NCI-H446 (cell line): ENCODE measurements around the gene FRRS1.
"Not testable (repeated sequence)": the region's sequence is repeated elsewhere in the genome, so short reads cannot be mapped to it uniquely, and the experiment has no call there.

Source experiments
- DNase-seq, 2 experiments: peaks; one replicate each; lab custom pipeline; 2025; lab: John Stamatoyannopoulos, UW

The FRRS1 gene, protein sequence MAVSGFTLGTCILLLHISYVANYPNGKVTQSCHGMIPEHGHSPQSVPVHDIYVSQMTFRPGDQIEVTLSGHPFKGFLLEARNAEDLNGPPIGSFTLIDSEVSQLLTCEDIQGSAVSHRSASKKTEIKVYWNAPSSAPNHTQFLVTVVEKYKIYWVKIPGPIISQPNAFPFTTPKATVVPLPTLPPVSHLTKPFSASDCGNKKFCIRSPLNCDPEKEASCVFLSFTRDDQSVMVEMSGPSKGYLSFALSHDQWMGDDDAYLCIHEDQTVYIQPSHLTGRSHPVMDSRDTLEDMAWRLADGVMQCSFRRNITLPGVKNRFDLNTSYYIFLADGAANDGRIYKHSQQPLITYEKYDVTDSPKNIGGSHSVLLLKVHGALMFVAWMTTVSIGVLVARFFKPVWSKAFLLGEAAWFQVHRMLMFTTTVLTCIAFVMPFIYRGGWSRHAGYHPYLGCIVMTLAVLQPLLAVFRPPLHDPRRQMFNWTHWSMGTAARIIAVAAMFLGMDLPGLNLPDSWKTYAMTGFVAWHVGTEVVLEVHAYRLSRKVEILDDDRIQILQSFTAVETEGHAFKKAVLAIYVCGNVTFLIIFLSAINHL

DNA sequence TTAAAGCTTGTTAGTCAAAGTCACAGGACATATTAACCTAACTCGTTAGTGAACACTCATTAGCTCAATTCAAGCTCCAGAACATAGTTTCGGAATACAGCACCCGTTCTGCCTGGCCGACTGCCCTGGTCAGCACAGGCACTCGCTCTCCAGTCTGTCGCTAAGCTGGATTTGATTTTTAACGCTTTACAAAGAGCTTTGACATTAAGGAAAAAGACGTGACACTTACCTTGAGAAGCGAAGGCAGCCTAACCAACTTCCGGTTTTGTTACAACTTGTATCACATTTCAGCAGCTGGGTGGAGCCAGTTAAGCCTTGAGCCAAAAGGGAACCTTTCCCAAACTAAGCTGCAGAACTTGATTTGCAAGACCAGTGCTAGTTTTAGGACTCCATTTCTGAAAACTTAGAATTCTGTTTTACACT, at the start of gene FRRS1:
FRRS1 (minus strand) TSS at position 258 of the 423 bp plus-strand sequence. CDS start 17,867 bp downstream, outside the sequence.
- DNase-seq = peak; percentile 30 to 78

DNA sequence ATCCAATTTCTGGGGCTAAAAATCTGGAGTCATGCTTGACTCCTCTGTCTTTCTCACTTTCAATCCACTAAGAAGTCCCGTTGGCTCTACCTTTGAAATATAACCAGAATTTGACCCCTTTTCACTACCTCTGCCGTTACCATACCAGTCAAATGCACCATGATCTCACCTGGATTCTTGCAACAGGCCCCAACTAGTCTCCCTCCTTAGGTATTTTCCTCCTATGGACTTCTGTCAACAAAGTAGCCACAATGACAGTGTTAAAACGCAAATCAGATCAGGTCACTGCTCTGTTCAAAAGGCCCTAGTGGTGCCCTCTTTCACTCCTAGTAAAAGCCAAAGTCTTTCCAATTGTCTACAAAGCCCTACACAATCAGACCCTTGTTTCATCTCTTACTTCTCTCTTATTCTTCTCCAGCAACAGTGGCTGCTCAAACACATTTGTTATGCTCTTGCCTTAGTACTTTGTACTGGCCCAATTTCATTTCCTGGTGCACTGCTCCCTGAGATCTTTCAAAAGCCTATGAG, 48.0 kb upstream of the FRRS1 start:
- DNase-seq = no peak

DNA sequence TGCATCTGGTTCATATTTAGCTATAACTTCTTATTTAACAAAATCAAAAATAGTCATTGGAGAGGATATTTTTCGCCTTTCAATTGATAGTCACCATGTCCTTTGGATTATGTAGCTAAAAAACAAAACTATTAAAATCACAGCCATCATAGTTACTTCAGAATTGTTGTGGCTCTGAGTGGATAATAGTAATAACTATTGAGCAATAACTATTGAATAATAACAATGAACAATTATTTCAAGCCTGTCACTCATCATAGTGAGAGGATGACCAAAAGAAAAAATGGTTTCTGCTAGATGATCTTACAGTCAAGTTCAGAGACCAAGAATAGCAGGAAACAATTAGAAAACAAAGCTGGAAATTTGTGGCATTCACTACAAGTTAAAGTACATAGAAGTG, 45.3 kb upstream of the FRRS1 start:
- no peak for DNase-seq

DNA sequence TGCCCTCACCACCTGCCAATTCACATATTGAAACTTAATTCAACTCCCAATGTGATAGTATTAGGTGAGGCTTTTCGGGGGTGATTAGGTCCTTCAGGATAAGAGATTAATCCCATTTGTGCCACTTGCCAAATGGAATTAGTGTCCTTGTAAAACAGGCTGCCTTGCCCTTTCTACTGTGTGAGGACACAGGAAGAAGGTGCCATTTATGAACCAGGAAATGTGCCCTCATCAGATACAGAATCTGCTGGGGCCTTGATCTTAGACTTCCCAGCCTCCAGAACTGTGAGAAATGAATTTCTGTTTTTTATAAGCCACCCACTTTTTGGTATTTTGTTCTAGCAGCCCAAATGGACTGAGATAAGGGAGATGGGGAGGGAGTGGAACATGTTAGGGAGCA, 44.6 kb upstream of the FRRS1 start:
- no peak for DNase-seq

DNA sequence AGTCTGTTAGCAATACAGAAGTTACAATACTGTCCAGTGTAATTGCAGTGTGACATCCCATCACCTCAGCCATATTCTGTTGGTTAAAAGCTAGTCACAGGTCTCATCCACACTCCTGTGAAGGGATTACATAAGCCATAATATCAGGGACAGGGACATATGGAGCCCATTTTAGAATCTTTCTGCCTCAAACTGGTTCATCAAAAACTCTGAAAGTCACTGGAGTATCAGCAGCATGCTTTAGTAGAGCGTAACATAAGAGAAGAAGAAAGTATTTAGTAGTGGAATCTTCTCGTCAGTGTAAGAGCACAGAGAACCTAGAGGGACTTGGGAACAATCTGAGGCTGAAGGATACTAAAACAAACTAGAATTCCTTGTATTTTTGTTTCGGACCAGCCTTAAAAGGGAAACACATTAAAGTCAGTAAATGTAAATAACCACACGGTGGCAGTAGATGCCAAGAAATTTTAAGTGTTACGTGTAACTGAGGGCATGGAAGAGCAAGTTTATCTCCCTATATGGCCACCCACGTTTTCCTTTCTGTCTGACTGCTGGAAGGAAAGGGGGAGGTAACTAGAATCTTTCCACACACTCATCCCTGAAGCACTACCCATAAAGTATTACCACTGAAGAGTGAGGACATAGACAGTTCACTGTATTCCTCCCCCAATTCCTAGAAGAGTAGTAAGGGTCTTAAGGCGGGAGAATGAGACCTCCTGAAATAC, 42.1 kb upstream of the FRRS1 start:
- DNase-seq = peak; percentile 68 to 87

DNA sequence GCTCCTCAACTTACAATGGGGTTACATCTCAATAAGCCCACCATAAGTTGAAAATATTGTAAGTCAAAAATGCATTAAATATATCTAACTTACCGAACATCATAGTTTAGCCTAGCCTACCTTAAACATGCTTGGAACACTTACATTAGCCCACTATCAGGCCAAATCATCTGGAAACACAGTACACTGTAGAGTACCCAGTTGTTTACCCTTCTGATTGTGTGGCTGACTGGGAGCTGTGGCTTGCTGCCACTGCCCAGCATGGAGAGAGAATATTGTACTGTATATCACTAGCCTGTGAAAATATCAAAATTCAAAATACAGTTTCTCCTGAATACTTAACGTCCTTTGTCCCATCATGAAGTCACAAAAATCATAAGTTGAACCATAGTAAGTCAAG, 40.4 kb upstream of the FRRS1 start:
- DNase-seq = no peak

DNA sequence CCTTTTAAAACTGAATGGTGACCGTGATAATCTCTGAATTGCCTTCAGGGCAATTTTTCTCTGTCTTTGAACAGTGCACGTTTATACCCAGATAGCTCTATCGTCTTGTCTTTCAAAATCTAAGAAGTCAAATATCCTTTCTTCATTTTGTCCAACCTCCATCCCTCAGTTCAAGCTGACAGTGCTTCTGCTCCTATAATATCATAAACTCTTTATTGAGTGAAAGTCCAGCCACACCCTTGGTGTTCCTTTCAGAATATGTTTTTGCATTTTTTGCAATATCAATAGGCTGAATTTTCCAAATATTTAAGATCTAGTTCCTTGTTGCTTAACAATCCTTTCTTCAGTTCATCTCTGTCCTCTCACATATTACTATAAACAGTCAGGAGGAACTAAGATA, 35.1 kb upstream of the FRRS1 start:
- DNase-seq = no peak

DNA sequence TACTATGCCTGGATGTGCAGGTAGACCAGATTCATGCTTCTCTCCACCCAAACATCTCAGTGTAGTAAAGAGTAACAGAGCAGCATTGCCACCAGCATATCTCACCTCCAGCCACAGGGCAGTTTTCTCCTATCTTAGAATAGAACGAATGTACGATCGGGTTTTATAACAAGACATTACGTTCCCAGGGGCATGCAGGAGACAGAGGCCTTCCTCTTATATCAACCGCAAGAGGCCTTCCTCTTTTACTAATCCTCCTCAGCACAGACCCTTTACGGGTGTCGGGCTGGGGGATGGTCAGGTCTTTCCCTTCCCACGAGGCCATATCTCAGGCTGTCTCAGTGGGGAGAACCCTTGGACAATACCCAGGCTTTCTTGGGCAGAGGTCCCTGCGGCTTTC, 27.4 kb upstream of the FRRS1 start:
- not testable (repeated sequence) for DNase-seq

DNA sequence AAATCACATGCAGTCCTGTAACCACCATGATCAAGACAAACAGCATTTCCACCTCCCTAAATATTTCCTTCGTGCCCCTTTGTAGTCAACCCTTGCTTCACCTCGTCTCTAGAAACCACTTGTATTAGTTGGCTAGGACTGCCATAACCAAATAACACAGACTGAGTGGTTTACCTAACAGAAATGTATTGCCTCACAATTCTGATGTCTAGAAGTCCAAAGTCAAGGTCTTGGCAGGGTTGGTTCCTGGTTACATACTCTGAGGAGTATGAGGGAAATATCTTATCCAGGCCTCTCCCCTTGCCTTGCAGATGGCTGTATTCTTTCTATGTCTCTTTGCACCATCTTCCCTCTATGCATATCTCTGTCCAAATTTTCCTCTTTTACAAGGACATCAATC, 23.3 kb upstream of the FRRS1 start:
- no peak for DNase-seq

DNA sequence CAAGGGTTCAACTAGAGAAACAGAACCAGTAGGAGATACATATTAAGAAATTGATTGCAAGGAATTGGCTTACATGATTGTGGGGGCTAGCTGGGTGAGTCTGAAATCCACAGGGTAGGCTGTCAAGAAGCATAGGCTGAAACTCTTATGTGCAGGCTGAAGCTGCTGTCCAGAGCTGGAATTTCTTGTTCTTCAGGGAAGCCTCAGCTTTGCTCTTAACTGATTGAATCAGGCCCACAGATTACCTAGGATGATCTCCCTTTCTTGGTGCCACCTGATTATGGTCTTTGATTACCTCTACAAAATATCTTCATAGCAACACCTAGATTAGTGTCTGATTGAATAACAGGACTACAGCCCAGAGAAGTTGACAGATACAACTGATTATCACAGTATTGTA, 22.5 kb upstream of the FRRS1 start:
- no peak for DNase-seq

DNA sequence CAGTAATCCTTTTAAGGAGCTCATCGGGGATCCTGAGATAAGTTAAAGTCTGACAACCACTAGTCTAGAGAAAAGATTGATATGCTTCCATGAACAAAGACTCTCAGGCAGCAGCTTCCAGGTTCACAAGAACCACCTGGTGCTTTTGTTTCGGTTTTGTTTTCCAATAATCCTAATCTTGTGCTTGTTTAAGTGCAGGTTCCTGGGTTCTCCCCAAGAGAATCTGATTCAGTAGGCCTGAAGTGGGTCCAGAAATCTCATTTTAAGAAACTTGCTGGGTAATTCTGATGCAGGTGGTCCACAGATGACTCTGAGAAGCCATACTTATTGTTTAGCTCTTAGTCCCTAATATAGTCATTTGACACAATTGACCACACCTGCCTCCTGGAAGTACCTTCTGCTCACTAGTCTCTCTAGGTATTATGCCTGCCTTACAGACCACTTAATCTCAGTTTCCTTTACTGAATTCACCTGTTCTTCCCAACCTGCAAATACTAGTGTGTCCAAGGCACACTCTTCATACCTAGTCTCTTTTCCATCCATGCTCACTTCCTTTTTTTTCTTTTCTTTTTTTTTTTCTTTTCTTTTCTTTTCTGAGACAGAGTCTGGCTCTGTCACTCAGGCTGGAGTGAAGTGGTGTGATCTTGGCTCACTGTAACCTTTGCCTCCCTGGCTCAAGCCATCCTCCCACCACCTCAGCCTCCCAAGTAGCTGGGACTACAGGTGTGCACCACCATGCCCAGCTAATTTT, 20.5 kb upstream of the FRRS1 start:
- DNase-seq = no peak

DNA sequence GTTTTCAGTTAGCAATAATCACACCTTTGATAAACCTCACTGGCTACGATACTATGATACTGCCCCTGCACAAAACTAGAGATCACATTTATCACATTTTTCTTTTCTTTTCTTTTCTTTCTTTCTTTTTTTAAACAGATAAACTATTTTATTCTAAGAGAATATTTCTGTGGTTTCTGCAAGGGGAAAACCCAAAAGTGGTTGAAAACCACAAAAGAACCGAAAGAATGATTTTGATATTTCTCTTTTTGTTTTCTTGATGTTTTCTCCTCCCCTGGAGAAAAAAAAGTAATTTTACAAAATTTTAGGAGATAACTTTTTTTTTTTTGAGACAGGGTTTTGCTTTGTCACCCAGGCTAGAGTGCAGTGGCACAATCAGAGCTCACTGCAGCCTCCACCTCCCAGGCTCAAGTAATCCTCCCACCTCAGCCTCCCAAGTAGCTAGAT, 18.4 kb upstream of the FRRS1 start:
- DNase-seq = no peak

DNA sequence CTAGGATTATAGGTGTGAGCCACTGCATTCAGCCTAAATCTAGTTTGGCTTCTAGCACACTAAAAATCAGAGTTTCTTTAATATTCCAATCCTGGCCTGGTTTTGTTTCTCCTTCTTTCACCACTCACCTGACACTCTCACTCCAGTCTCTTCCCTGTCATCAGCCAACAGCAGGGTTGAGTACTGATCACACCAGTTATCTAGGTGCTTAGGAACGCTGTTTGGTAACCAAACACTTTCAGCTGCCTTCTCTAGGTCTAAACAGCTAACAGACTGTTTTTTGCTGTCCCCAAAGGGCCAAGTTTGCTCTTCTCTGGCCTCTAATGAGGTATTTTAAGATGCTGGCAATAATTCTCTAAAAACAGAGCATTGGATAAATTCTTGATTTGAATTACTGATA, 17.7 kb upstream of the FRRS1 start:
- no peak for DNase-seq

DNA sequence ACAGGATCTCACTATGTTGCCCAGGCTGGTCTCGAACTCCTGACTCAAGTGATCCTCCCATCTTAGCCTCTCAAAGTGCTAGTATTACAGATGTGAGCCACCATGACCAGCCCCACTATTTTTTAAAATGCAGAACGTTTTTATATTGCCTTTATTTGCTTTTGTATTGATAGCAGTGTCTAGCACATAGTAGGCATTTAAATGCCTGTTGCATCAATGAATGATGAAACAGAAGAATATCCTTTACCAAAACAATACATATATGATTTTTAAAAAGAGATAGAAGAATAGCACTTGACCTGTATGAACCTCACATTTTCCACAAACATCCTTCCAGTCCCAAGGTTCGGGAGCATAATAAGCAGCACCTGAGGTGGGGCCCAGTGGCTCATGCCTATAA, 16.5 kb upstream of the FRRS1 start:
- DNase-seq = no peak

DNA sequence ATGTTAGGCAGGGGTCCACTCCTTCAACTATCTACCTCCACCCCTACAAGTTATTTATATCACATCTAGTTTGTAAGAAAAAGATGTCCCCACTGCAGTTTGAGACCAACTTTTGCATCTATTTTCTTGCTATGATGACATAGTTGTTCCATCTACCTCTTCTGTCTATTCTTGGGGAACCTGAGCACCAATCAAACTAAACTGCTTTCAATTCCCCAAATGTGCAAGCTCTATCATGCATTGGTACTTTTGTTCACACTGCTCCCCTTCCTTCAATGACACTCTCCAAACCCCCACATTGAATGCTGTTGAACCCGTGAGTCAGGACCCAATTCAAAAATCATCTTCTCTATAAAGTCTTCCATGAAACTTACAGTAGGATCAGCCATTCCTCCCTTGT, 16.0 kb upstream of the FRRS1 start:
- DNase-seq = no peak

DNA sequence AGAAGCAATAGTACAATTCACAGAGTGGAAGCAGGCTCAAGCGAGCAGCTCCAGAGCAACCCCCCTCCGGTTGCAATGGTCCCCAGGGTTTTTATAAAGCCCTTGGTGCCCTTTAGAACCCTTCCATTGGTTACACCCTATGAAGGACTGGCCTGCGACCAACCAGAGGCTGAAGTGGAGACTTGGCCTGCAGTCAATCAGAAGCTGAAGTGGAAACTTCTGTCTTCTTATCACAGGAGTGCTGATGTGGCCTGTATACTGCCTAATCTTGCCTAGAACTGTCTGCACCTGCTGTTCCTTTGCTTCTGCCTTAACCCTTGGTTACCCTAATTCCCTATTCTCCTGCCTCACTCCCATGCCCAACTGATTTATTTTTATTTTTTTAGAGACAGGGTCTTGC, 15.4 kb upstream of the FRRS1 start:
- no peak for DNase-seq

DNA sequence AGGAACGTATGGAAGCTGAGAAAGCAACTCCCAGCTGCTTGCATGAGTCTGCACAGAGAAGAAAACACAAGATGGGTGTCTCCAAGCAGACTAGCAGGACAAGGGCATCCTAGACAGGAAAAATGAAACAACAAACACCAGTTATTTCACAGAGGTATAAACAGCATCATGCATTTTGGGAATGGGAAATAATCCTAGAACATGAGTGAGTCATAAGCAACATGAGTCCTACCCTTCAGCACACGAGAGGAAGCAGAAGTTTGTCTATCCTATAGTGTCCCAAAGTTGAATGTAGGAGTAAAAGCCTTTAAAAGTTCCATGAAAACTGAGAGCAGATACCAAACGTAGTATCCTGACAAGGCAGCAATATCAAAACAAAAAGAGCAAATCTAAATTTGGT, 11.3 kb upstream of the FRRS1 start:
- no peak for DNase-seq

DNA sequence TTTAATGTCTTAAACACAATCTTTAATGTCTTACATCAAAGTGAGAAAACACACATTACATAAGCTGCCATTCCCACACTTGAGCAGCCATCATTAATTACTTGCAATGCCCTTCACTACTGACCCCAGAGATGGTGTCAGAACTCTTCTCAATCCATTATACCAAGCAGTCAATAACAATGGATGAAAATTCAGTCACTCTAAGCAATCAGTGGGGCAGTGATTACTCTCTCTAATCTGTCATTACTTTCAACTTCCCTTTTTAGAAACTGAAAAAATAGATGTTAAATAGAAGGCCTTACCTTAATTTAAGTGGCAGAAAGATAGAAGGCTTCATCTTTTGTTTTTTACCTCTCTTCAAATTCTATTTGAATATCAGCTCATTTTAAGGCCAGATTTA, 9.7 kb upstream of the FRRS1 start:
- no peak for DNase-seq

DNA sequence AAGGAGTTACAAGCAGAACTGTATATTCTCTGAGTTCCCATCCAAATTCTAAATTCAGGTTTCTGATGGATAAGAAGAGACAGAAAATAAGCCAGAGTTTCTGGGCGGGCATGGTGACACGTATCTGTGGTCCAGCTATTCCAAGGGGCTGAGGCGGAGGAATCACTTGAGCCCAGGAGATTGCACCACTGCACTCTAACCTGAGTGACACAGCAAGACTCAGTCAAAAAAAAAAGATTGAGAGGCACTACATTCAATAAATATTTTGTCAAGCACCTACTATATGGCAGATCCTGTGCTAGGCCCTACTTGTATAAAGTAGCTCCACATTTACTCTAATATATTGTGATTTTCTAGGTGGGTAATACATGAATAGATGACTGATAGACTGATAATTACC, 6.4 kb upstream of the FRRS1 start:
- DNase-seq = no peak

DNA sequence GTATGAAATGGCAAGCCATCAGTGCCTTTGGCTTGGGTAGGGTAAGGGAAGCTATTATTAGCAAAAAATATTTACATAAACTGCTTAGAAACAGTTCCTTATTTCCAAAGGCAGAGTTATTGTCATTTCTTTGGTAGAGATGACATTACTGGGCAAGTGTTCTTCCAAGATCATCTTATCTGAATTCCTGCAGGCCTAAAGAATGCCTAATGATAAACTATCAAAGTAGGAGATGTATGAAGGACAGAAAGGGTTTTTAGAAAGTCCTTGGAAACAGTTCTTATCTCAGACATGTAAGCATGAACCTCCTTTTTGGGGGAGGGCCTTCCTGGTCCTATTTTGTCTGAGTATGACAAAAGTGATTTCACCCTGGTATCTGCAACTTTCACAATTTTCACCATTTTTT, 5.1 kb upstream of the FRRS1 start:
- DNase-seq = no peak

DNA sequence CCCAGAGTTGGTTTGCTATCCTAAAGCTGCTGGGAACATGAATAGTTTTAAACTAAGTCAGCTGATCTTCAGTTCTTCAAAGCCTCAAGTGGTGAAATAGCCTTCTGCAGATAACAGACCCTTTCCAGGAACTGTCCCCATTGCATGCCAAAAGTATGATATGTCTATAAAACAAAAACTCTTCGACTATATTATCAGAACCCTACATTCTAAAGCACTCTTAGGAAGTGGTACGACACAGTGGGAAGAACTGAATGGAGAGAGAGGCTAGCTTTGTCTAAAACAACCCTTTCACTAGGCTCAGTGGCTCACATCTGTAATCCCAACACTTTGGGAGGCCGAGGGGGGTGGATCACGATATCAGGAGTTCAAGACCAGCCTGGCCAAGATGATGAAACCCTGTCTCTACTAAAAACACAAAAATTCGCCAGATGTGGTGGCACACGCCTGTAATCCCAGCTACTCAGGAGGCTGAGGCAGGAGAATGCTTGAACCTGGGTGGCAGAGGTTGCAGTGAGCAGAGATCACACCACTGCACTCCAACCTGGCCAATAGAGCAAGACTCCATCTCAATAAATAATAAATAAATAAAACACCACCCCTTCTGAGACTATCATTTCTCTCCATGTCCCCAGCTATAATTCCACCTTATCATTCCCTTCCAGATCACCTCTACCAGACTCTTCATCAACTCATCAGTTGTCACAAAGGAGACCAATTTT, 2.2 kb upstream of the FRRS1 start:
- no peak for DNase-seq
